ENCODE results near the gene MAP2K2.

- TF ChIP-seq POLR2A (IDR thresholded peaks at IDR 0.05; ENCODE audit: low read depth, low read length): no peak
- TF ChIP-seq, protein P1, sequence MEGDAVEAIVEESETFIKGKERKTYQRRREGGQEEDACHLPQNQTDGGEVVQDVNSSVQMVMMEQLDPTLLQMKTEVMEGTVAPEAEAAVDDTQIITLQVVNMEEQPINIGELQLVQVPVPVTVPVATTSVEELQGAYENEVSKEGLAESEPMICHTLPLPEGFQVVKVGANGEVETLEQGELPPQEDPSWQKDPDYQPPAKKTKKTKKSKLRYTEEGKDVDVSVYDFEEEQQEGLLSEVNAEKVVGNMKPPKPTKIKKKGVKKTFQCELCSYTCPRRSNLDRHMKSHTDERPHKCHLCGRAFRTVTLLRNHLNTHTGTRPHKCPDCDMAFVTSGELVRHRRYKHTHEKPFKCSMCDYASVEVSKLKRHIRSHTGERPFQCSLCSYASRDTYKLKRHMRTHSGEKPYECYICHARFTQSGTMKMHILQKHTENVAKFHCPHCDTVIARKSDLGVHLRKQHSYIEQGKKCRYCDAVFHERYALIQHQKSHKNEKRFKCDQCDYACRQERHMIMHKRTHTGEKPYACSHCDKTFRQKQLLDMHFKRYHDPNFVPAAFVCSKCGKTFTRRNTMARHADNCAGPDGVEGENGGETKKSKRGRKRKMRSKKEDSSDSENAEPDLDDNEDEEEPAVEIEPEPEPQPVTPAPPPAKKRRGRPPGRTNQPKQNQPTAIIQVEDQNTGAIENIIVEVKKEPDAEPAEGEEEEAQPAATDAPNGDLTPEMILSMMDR (IDR thresholded peaks at IDR 0.05; ENCODE audit: extremely low read depth in 1 of 2, insufficient read depth in 1 of 2, low read depth in 1 of 2, low read length in 2 of 2): no peak
- no peak for TF ChIP-seq POLR2AphosphoS5 (IDR thresholded peaks at IDR 0.05; ENCODE audit: insufficient read depth, low read depth, low read length)
- TF ChIP-seq EZH2 (IDR thresholded peaks at IDR 0.05; ENCODE audit: borderline replicate concordance, low read depth, low read length, severe bottlenecking): no peak
Measured at GRCh38 chr19:4097501-4097900, 26.4 kb downstream of the MAP2K2 start.

Data from endothelial cell of umbilical vein (primary cell).